Measurements from ENCODE around the gene EIF2D. TPM values are rescaled to one million over a fixed set of nuclear protein-coding genes. Genes with fewer than 3 reads are reported as not detected.

EIF2D gene
- total RNA-seq, 2 donors from 2014 or later = 38.3 to 41.9 TPM

DNA sequence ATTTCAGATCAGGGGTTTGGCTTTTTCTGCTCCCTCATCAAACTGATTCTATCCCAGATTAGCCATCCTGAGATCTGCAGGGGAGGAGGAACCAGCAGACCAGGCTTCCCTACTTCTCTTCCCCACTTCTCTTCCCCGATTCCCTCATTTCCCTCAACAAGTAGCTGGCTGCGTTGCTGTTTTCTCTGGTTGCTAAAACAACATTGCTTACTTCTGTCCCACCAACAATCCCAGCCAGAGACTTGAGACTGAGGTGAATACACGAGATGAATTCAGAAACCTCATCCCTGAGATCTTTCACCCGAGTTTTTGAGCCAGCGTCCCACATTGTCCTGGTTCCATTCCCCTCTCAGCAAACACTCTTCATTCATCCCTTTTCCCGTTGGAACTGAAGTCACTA, 45.5 kb upstream of the EIF2D start:
- Histone ChIP-seq H3K27ac (ENCODE audit: low read depth, low read length) (no peak overlapping the region), H3K9ac (ENCODE audit: extremely low read depth, low read length, poor library complexity, severe bottlenecking) (no peak overlapping the region), H3K9me3 (ENCODE audit: control insufficient read depth, low read length) (no peaks in the 10 kb centered on the region), H3K4me3 (ENCODE audit: low read length) (no peak overlapping the region), H3K27me3 (ENCODE audit: control insufficient read depth, insufficient read depth, low read length, poor library complexity, severe bottlenecking) (peaks cover 18% of the 10 kb centered on the region), H3K36me3 (ENCODE audit: control insufficient read depth, insufficient read depth, low read length) (no peaks in the 10 kb centered on the region), H3K4me1 (ENCODE audit: control insufficient read depth, insufficient read depth, low read length) (no peaks in the 10 kb centered on the region)
- Mint-ChIP-seq H3K4me1 (peaks cover 11% of the 10 kb centered on the region), H3K27ac (no peak overlapping the region), H3K4me3 (no peak overlapping the region), H3K9me3 (no peaks in the 10 kb centered on the region), H3K27me3 (ENCODE audit: insufficient read depth) (peaks cover 40% of the 10 kb centered on the region), H3K36me3 (ENCODE audit: low read depth) (no peaks in the 10 kb centered on the region)
- DNase-seq = no peak
- 83 to 92% methylated on average over 2 to 6 of the region's 6 CpGs for WGBS, 2 experiments (ENCODE audit: insufficient coverage in 1 of 2, insufficient read length in 1 of 2)
- TF ChIP-seq, protein P1, sequence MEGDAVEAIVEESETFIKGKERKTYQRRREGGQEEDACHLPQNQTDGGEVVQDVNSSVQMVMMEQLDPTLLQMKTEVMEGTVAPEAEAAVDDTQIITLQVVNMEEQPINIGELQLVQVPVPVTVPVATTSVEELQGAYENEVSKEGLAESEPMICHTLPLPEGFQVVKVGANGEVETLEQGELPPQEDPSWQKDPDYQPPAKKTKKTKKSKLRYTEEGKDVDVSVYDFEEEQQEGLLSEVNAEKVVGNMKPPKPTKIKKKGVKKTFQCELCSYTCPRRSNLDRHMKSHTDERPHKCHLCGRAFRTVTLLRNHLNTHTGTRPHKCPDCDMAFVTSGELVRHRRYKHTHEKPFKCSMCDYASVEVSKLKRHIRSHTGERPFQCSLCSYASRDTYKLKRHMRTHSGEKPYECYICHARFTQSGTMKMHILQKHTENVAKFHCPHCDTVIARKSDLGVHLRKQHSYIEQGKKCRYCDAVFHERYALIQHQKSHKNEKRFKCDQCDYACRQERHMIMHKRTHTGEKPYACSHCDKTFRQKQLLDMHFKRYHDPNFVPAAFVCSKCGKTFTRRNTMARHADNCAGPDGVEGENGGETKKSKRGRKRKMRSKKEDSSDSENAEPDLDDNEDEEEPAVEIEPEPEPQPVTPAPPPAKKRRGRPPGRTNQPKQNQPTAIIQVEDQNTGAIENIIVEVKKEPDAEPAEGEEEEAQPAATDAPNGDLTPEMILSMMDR (conservative IDR thresholded peaks at IDR 0.05) = no peak

DNA sequence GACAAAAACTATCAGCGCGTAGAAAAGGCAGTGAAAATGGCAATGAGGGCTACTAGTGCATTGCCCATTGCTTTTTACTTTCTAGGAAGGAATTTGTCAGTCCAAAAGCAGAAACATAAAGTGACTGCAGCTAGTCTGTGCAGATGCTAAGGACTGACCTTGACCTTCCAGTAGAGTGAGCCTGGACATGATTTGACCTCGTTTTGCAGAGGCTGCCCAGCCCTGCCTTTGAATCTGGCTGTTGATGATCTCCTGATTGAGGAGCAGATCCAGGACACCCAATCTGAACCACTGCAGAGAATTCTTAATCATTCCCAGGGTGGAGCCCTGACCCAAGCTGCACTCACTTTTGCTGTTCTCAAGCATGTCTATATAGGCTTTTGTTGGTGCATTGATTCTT, 44.7 kb upstream of the EIF2D start:
- TF ChIP-seq, protein P1 (conservative IDR thresholded peaks at IDR 0.05) = no peak
- Histone ChIP-seq H3K27ac (ENCODE audit: low read depth, low read length) (no peak overlapping the region), H3K4me1 (ENCODE audit: control insufficient read depth, insufficient read depth, low read length) (no peaks in the 10 kb centered on the region), H3K36me3 (ENCODE audit: control insufficient read depth, insufficient read depth, low read length) (peaks cover 3% of the 10 kb centered on the region), H3K9me3 (ENCODE audit: control insufficient read depth, low read length) (no peaks in the 10 kb centered on the region), H3K9ac (ENCODE audit: extremely low read depth, low read length, poor library complexity, severe bottlenecking) (no peak overlapping the region), H3K4me3 (ENCODE audit: low read length) (no peak overlapping the region), H3K27me3 (ENCODE audit: control insufficient read depth, insufficient read depth, low read length, poor library complexity, severe bottlenecking) (peaks cover 10% of the 10 kb centered on the region)
- no peaks in the 10 kb centered on the region for H3K9me3 Mint-ChIP-seq
- no peaks in the 10 kb centered on the region for H3K36me3 Mint-ChIP-seq (ENCODE audit: low read depth)
- peaks cover 31% of the 10 kb centered on the region for H3K27me3 Mint-ChIP-seq (ENCODE audit: insufficient read depth)
- no peak overlapping the region for H3K27ac Mint-ChIP-seq
- no peak for DNase-seq
- 91 to 96% methylated on average over 3 of the region's 3 CpGs for WGBS, 2 experiments (ENCODE audit: insufficient coverage in 1 of 2, insufficient read length in 1 of 2)
- H3K4me1 Mint-ChIP-seq = peaks cover 11% of the 10 kb centered on the region
- no peak overlapping the region for H3K4me3 Mint-ChIP-seq

DNA sequence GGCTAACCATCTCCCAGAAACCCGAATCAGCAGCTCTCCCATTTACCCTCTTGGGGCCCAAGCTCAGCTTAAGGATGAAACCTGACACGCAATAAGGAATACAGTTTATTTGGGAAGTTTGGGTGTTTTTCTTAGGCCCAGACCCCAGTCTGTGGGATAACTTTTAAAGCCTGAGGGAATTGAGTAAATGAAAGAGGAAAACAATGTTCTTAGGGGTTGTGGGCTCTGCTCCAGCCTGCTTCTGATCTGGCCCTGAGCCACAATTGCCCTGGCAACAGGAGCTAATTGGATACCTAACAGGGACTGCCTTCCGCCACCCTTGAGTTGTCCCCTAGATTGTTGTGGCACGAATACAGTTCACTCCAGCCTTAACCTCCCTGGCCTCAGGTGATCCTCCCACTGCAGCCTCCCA, 43.2 kb upstream of the EIF2D start:
- Histone ChIP-seq H3K27ac (ENCODE audit: low read depth, low read length) (no peak overlapping the region), H3K4me1 (ENCODE audit: control insufficient read depth, insufficient read depth, low read length) (no peaks in the 10 kb centered on the region), H3K36me3 (ENCODE audit: control insufficient read depth, insufficient read depth, low read length) (peaks cover 10% of the 10 kb centered on the region), H3K4me3 (ENCODE audit: low read length) (no peak overlapping the region), H3K9me3 (ENCODE audit: control insufficient read depth, low read length) (no peaks in the 10 kb centered on the region), H3K27me3 (ENCODE audit: control insufficient read depth, insufficient read depth, low read length, poor library complexity, severe bottlenecking) (peaks cover 10% of the 10 kb centered on the region), H3K9ac (ENCODE audit: extremely low read depth, low read length, poor library complexity, severe bottlenecking) (no peak overlapping the region)
- 91 to 100% methylated on average over 1 to 4 of the region's 4 CpGs for WGBS, 2 experiments (ENCODE audit: insufficient coverage in 1 of 2, insufficient read length in 1 of 2)
- no peaks in the 10 kb centered on the region for H3K9me3 Mint-ChIP-seq
- no peak overlapping the region for H3K27ac Mint-ChIP-seq
- TF ChIP-seq, protein P1 (conservative IDR thresholded peaks at IDR 0.05) = no peak
- no peak overlapping the region for H3K4me3 Mint-ChIP-seq
- H3K27me3 Mint-ChIP-seq (ENCODE audit: insufficient read depth) = peaks cover 25% of the 10 kb centered on the region
- DNase-seq = no peak
- H3K36me3 Mint-ChIP-seq (ENCODE audit: low read depth) = no peaks in the 10 kb centered on the region
- H3K4me1 Mint-ChIP-seq = peaks cover 11% of the 10 kb centered on the region
